Activated naive CD8-positive, alpha-beta T cell treated with anti-CD3 and anti-CD28 coated beads, Interleukin-2, amount 10 ng/mL, durations not matched to agents 7 days and 5 days (primary cell): ENCODE results near the gene TOR1B. TPM values are rescaled to one million over a fixed set of nuclear protein-coding genes. Genes with fewer than 3 reads are reported as not detected.

Experiments
- total RNA-seq, 2 experiments: library from RNA; stranded (reverse); gene quantifications; one replicate each; pipeline ENCODE4 v1.2.3, GENCODE V29; 2021

TOR1B gene
- total RNA-seq, 2 experiments from 2014 or later, result 28.6 TPM

Other genes starting within 250 kb of the TOR1B start
- gene C9orf50, start 182.1 kb upstream of the TOR1B start, total RNA-seq, result not detected
- 10 to 100 TPM; 30.1 to 34.9 TPM for gene NTMT1, start 177.0 kb upstream of the TOR1B start, total RNA-seq
- gene ASB6, start 161.0 kb upstream of the TOR1B start, total RNA-seq, result 10 to 100 TPM; 27.8 to 29.0 TPM
- gene PRRX2, start 137.5 kb upstream of the TOR1B start, total RNA-seq, result not detected
- gene PTGES, start 50.1 kb upstream of the TOR1B start, total RNA-seq, result not detected
- gene TOR1A, start 21.0 kb downstream of the TOR1B start, total RNA-seq, result 10 to 100 TPM; 46.6 to 47.2 TPM
- 10 to 100 TPM; 71.4 to 73.4 TPM for gene C9orf78, start 32.1 kb downstream of the TOR1B start, total RNA-seq
- 100 to 1,000 TPM; 107 to 111 TPM for gene USP20, start 32.3 kb downstream of the TOR1B start, total RNA-seq
- 100 to 1,000 TPM; 191 to 194 TPM for gene FNBP1, start 240.0 kb downstream of the TOR1B start, total RNA-seq